GM21447 (cell line): Measurements from ENCODE around the gene BABAM1.

Experiments
- ATAC-seq: cut with Tn5 transposase; IDR thresholded peaks from one replicate; pipeline ENCODE4 v1.9.1; 2021; ENCODE audit not compliant: unreplicated experiment

Gene BABAM1

GRCh38 chr19:17302391-17303166 is 35.3 kb downstream of the BABAM1 start:
- ATAC-seq, result no peak

DNA sequence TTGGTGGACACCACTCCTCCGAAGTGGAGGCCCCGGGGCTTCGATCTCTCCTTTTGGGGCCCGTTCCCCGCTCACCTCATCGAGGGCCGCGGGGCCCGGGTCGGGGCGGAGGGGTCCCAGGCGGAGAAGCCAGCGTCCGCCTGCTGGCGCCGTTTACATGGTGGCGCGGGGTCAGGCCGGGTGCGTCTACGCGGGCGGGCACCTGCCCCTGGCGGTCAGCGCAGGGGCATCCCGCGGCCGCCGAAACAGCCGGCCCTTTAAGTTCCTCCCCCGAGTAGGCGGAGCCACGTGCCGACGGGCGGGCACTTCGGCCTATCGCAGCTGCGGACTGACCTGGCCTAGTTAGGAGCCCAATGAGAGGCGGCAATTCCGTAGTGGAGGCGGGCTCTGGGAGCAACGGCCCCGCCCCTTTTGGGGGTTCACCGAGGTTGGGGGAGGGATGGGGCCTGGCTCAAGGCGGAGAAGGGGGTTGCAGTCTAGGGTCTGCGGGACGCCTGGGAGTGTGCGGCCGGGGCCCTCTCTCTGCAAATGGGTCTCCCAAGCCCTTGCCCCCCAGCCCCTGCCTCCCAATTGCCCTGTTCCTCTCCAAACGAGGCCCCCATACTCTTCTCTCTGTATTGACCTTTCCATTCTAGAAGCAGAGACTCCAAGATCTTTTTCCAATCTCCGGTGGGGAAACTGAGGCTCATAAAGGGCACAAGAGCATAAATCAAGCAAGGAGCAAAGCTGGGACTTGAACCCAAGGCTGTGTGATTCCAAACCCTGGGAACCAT is 36.1 kb downstream of the BABAM1 start, which contains the start of gene ABHD8:
ABHD8 (minus strand) TSS at position 259 of the 773 bp plus-strand sequence. CDS start 1,809 bp downstream, outside the sequence.
- peak; percentile 60 for ATAC-seq

- ATAC-seq, result no peak
Measured at GRCh38 chr19:17303940-17304267, 36.7 kb downstream of the BABAM1 start.

DNA sequence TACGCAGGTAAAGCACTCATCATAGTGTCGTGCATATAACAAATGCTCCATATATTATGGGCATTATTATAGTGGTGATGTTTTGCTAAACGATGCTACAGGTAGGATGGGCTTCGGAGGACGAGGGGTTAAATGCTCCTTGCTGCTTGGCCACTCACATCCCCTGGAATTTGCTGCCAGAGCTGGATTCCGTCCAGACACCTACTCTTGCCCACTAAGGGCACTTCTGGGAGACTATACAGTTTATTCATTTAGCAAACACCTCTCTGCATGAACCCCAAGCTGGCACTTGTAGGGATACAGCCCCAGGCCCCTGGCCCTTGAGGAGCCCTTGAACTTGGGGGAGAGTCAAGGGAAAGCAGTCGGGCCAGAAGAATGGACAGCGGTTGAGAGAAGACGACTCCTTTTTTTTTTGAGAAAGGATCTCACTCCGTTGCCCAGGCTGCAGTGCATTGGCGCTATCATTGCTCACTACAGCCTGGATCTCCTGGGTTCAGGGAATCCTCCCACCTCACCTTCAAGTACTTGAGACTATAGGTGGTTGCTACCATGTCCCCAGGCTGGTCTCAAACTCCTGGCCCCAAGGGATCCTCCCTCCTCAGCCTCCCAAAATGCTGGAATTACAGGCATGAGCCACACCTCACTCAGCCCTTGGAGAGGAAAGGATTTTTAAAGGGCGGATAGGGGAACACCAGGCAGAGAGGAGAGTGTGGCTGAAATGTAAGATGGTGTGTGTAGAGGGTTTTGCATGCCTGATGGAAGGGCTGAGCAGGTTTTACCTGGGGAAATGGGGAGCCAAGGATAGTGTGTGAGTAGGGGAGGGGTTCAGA is 37.4 kb downstream of the BABAM1 start:
- ATAC-seq, result no peak

DNA sequence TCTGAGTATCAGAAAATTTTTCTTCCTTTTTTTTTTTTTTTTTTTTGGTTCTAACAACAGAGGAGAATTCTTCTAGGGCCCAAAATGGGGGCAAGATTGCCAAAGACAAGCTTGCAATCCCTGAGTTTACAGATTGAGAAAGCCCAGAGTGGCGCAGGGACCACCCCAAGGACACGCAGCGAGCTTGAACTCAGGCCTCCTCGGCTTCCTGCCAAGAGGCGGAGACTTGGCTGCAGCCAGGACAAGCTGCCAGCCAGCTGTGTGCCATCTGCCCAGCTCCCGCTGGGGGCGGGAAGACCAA is 37.9 kb downstream of the BABAM1 start:
- no peak for ATAC-seq

DNA sequence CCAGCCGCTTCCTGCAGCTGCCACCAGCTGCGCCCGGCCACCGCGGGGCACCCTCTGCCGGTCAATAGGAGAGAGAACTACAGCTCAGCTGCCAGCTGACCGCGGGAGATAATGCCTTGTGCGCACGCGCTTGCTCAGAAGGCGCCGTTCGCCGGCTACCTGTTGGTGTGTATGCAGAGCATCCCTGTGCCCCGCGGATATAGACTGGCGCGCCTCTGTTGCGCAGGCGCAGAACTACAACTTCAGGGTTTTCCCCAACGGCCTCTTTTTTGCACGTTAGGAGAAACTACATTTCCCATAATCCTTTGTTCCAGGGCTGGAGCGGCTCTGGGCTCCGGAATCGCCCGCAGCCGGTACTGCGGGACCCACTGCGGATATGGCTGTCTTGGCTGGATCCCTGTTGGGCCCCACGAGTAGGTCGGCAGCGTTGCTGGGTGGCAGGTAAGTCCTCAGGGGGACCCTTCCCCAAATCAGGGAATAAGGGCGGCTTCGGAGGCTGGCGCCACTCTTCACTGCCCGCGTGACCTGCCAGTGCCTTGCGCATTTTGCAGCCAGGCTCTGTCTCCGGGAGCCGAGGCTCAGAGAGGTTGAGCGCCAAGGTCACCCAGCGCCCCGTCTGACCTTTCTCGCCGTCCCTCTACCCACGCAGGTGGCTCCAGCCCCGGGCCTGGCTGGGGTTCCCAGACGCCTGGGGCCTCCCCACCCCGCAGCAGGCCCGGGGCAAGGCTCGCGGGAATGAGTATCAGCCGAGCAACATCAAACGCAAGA is 38.5 kb downstream of the BABAM1 start, which contains the start of gene MRPL34:
MRPL34 (plus strand) TSS at position 356 of the 768 bp plus-strand sequence; CDS start at position 377, 21 bp downstream.
- peak; percentile 57 for ATAC-seq

- no peak for ATAC-seq
Measured at GRCh38 chr19:17306285-17306714, 39.1 kb downstream of the BABAM1 start.

DNA sequence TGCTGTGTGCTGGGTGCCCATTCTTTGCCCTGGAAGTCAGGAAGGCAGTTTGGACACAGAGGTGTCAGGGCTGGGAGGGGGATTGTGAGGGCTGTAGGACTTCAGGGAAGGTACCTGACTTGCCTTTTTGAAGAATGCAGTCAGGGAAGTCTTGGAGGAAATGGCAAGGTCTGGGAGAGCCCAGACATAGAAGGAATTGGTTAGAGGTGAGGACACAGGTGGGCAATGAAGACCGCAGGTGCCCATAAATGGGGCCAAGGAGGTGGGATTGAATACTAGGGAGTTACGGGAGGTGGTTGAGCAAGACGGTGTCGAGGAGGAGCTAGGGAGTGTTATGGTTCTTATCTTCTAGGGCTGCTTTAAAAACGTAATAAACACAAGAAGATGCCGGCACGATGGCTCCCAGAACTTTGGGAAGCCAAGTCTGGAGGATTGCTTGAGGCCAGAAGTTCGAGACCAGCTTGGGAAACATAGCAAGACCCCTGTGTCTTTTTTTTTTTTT is 40.7 kb downstream of the BABAM1 start:
- ATAC-seq, result no peak

DNA sequence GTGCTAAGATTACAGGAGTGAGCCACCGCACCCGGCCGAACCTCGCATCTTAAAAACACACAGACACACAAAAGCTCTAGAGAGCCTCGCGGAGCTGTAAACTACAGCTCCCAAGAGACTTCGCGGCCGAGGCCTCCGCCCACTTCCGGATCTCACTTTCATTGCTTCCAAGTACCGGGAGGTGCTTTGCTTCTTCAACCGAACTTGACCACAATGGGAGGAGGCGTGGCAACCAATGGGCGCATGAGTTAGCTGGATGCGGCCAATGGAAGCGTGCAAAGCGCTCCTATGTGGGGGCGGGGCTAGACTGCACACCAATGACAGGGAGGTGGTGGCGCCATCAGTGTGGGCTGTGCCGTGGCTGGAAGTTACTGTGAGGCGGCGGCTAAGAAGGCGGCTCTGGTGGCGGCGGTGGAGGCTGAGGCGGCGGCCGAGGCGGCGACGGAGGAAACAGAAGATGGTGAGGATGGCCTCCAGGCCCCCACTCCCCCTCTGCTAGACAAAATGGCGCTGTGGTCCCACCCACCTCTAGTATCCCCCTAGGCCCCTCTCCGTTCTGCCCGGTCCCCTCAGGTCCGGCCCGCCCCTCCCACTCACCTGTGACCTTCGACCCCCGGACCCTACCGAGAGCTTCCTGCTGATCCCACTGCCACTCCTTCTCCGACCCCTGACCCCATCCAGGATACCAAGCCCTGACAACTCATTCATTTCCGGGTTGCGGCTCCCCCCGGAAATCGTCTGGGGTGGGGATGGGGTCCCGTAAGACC is 42.1 kb downstream of the BABAM1 start, which contains the start of gene DDA1:
DDA1 (plus strand) TSS at position 366 of the 767 bp plus-strand sequence; CDS start at position 458, 92 bp downstream.
- ATAC-seq, result peak; percentile 64

- ATAC-seq, result no peak
Measured at GRCh38 chr19:17309965-17310461, 42.8 kb downstream of the BABAM1 start.

- ATAC-seq, result no peak
Measured at GRCh38 chr19:17311455-17312188, 44.4 kb downstream of the BABAM1 start.

DNA sequence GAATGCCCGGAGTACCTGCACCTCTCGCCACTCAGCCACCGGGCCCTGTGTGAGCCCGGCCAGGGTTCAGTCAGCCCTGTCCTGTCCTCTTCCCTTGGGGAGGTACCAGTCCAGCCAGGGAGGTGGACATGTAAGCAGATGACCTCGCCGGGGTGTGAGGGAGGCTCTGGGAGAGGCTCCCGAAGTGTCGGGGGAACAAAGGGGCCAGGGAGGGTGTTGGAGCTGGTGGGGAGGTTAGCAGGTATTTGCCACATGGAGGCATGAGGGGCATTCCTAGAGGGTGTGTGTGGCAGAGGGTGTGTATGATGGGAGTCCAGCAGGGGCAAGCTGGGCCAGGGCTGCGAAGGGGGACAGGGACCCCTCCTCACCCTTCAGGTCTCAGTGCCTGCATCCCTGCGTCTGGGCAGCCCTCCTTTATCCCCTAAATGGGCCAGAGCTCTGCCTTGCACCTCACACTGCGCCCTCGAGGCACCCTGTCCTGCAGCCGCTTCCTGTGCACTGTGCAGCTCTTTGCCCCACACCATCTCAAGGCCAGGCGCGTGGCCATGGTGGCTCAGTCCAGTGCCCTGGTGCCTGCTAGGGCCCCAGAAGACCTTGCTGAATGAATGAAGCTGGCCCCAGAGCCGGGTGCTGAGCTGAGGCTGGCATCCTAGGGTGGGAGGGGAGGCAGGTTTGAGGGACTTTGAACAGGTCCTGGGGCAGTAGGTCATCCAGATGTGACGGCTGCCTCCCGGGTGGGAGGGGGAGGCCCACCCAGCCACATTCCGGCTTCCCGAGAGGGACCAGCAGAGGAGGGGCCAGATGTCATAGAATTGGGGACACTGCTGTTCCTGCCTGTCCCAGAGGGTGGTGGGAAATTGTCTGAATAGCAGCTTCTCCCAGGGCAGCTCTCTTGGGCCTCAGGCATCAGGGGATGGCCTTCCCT is 45.2 kb downstream of the BABAM1 start:
- no peak for ATAC-seq

DNA sequence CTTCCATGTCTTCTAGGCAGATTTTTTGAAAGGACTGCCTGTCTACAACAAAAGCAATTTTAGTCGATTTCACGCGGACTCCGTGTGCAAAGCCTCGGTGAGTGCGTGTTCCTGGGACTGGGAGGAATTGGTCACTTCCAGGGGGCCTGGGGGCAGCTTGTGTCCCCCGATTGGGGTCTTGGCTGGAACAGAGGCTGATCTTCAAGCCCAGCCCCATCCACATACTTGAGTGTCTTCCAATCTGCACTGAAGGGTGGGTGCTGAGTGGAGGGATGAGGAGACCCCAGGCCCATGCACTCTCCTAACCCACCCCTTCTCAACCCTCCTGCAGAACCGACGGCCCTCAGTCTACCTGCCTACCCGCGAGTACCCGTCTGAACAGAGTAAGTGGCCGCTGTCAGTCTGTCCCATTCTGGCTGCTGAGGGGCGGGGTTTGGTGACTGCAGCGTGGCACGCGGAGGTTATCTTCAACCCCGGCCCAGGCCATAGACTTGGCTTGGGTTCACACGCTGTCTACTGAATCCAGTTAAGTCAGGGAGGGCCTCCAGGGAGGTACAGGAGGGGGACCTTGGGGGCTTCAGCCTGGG is 46.9 kb downstream of the BABAM1 start:
- no peak for ATAC-seq

DNA sequence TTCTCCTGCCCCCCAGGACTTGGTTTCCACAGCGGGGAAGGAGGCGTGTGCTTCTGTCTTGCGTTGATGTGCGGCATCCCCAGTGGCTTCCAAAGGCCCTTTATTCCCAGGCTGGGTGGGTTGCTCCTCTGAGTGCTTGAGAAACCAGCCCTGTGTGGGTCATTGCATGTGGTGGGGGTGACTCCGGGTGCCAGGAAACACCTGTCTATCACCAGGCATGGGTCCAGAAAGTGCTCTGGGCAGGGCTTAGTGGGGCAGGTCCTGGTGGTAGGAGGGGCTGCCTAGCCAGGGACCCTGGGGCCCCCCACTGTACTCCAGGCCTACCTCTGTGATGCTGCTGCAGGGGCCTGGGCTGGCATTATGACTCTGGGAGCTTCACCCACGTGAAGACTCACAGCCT is 51.7 kb downstream of the BABAM1 start:
- no peak for ATAC-seq

- no peak for ATAC-seq
Measured at GRCh38 chr19:17319473-17320238, 52.4 kb downstream of the BABAM1 start.

- no peak for ATAC-seq
Measured at GRCh38 chr19:17320435-17320834, 53.2 kb downstream of the BABAM1 start.
